OCI-LY7 (cell line): ENCODE measurements around the gene GALNT6. TPM values are rescaled to one million over a fixed set of nuclear protein-coding genes. Genes with fewer than 3 reads are reported as not detected.

Source experiments
- BruUV-seq: library from RNA; stranded (reverse); fragments of 400-500 nt; replicated peaks from 2 replicates; lab custom pipeline; 2021; lab: Mats Ljungman, UMichigan
- CTCF ChIA-PET: fragments of 300-600 bp; sonication (Branson Sonifier 250); formaldehyde crosslinking; loops from one replicate; lab custom pipeline; 2022; ENCODE audit warnings: antibody characterized with exemption; ENCODE audit not compliant: unreplicated experiment; lab: Charles Lee
- POLR2A ChIA-PET: fragments of 300-600 bp; sonication (Branson Sonifier 250); formaldehyde crosslinking; loops from one replicate; lab custom pipeline; 2022; ENCODE audit warnings: antibody characterized with exemption; lab: Charles Lee
- DNase-seq: peaks from one replicate; pipeline ENCODE4 v3.0.0-alpha.2; 2015; ENCODE audit warnings: low spot score
- H2AFZ ChIP-seq: fragments of 200-600 bp; sonication (generic), shearing (Covaris generic); 2 replicates; pipeline ENCODE4 v1.6.1; 2014; ENCODE audit warnings: mild to moderate bottlenecking, antibody characterized with exemption, low read length, moderate library complexity
- H3K27ac ChIP-seq: fragments of 200-600 bp; sonication (generic); 2 replicates; pipeline ENCODE4 v1.5.1; 2014; ENCODE audit warnings: mixed run types, low read depth, mild to moderate bottlenecking, moderate library complexity, low read length, inconsistent platforms; ENCODE audit not compliant: poor library complexity, severe bottlenecking
- H3K36me3 ChIP-seq: fragments of 200-600 bp; sonication (generic); 2 replicates; pipeline ENCODE4 v1.6.1; 2014; ENCODE audit warnings: mild to moderate bottlenecking, antibody characterized with exemption, low read length, moderate library complexity, mixed read lengths; ENCODE audit not compliant: insufficient read depth
- H3K4me1 ChIP-seq: fragments of 200-600 bp; sonication (generic); 2 replicates; pipeline ENCODE4 v1.5.1; 2014; ENCODE audit warnings: mild to moderate bottlenecking, low read length; ENCODE audit not compliant: insufficient read depth, poor library complexity, severe bottlenecking
- H3K4me2 ChIP-seq: fragments of 200-600 bp; sonication (generic); 2 replicates; pipeline ENCODE4 v1.6.1; 2014; ENCODE audit warnings: mild to moderate bottlenecking, low read length
- H3K4me3 ChIP-seq: fragments of 200-600 bp; sonication (generic); 2 replicates; pipeline ENCODE4 v1.5.1; 2014; ENCODE audit warnings: mild to moderate bottlenecking, low read depth, low read length; ENCODE audit not compliant: poor library complexity, severe bottlenecking
- H3K79me2 ChIP-seq: fragments of 200-600 bp; sonication (generic); 2 replicates; pipeline ENCODE4 v1.6.1; 2016; ENCODE audit warnings: low read depth, mild to moderate bottlenecking, low read length, moderate library complexity, mixed read lengths; ENCODE audit not compliant: insufficient read depth
- H3K9me2 ChIP-seq: fragments of 200-600 bp; sonication (generic); 2 replicates; pipeline ENCODE4 v1.6.1; 2016; ENCODE audit warnings: mild to moderate bottlenecking, low read length, mixed read lengths; ENCODE audit not compliant: insufficient read depth
- H3K9me3 ChIP-seq: fragments of 200-600 bp; sonication (generic); 2 replicates; pipeline ENCODE4 v1.6.1; 2014; ENCODE audit warnings: mild to moderate bottlenecking, mixed run types, low read length, mixed read lengths
- H4K20me1 ChIP-seq: fragments of 200-600 bp; sonication (generic); 2 replicates; pipeline ENCODE4 v1.6.1; 2014; ENCODE audit warnings: mild to moderate bottlenecking, antibody characterized with exemption, low read length, moderate library complexity, mixed read lengths; ENCODE audit not compliant: insufficient read depth
- CTCF ChIP-seq: fragments of 200-600 bp; sonication (generic); conservative IDR thresholded peaks from 2 replicates; pipeline ENCODE4 v1.5.1; 2014; ENCODE audit warnings: mild to moderate bottlenecking, antibody characterized with exemption, low read length, moderate library complexity, mixed read lengths
- EZH2phosphoT487 ChIP-seq: fragments of 200-600 bp; sonication (generic); IDR thresholded peaks from 2 replicates; pipeline ENCODE4 v1.6.1; 2018; ENCODE audit warnings: low read depth, borderline replicate concordance, mild to moderate bottlenecking, mixed run types, antibody characterized with exemption, low read length, moderate library complexity, mixed read lengths
- intact Hi-C: fragments of 100-400 bp; cut with micrococcal nuclease; formaldehyde crosslinking; loops from one replicate; pipeline ENCODE4 v1.10.0; 2022; ENCODE audit not compliant: unreplicated experiment
- total RNA-seq, 2 experiments: library from RNA; depleted of rRNA in 1 of 2; stranded (reverse); fragments of >200 nt in 1 of 2; shearing (Covaris generic) in 1 of 2; gene quantifications; 2 replicates each; pipeline ENCODE4 v1.2.3, GENCODE V29; 2014 to 2022

The GALNT6 gene
- total RNA-seq, 2 experiments from 2014 or later: 1.4 to 4.8 TPM

- no peak for TF ChIP-seq CTCF
- no peak for TF ChIP-seq EZH2phosphoT487
- H3K4me3 ChIP-seq: no peak overlapping the region
- intact Hi-C loops: no loop called here
- BruUV-seq: no TSS peak
- H3K9me2 ChIP-seq: no peaks in the 10 kb centered on the region
- CTCF ChIA-PET: no interaction called here
- no peaks in the 10 kb centered on the region for H3K9me3 ChIP-seq
- no peak overlapping the region for H2AFZ ChIP-seq
- no peak for DNase-seq
- no peaks in the 10 kb centered on the region for H3K36me3 ChIP-seq
- no peaks in the 10 kb centered on the region for H3K79me2 ChIP-seq
- no peaks in the 10 kb centered on the region for H4K20me1 ChIP-seq
- peaks cover 27% of the 10 kb centered on the region for H3K4me1 ChIP-seq
- no peak overlapping the region for H3K27ac ChIP-seq
- no peak overlapping the region for H3K4me2 ChIP-seq
- POLR2A ChIA-PET: interaction anchor here (0.6 to 0.7 kb wide), 3 partner anchors 9 to 273 kb away, joined by 3 to 6 read pairs (median 3); no protein-coding TSS in a partner anchor
Observed at GRCh38 chr12:51329742-51330141, 61.5 kb downstream of the GALNT6 start.

- BruUV-seq: no TSS peak
- no peak for DNase-seq
- H3K9me3 ChIP-seq: no peaks in the 10 kb centered on the region
- no peaks in the 10 kb centered on the region for H4K20me1 ChIP-seq
- peaks cover 37% of the 10 kb centered on the region for H3K4me1 ChIP-seq
- H3K36me3 ChIP-seq: no peaks in the 10 kb centered on the region
- no peak overlapping the region for H3K4me2 ChIP-seq
- no peak overlapping the region for H3K4me3 ChIP-seq
- H3K9me2 ChIP-seq: no peaks in the 10 kb centered on the region
- TF ChIP-seq EZH2phosphoT487 (no peak), CTCF (no peak)
- H3K27ac ChIP-seq: no peak overlapping the region
- intact Hi-C loops: no loop called here
- H2AFZ ChIP-seq: no peak overlapping the region
- ChIA-PET POLR2A (no interaction called here), CTCF (no interaction called here)
- no peaks in the 10 kb centered on the region for H3K79me2 ChIP-seq
Observed at GRCh38 chr12:51328587-51328986, 62.6 kb downstream of the GALNT6 start.

GRCh38 chr12:51326698-51327439 lies 64.3 kb downstream of the GALNT6 start:
- peaks cover 54% of the 10 kb centered on the region for H3K4me1 ChIP-seq
- H3K36me3 ChIP-seq: no peaks in the 10 kb centered on the region
- H3K9me3 ChIP-seq: no peaks in the 10 kb centered on the region
- no peaks in the 10 kb centered on the region for H3K9me2 ChIP-seq
- peak overlapping the region; percentile 34 for H3K4me3 ChIP-seq
- POLR2A ChIA-PET: interaction anchor here (0.5 to 0.7 kb wide), 8 partner anchors 13 to 402 kb away, joined by 3 to 6 read pairs (median 4); a partner anchor contains a TSS
- peak overlapping the region; percentile 66 for H3K4me2 ChIP-seq
- peak; percentile 76 for DNase-seq
- no TSS peak for BruUV-seq
- H3K27ac ChIP-seq: peak overlapping the region; percentile 4
- H4K20me1 ChIP-seq: no peaks in the 10 kb centered on the region
- intact Hi-C loops: no loop called here
- CTCF ChIA-PET: interaction anchor here (1.1 kb wide), 1 partner anchor 15 kb away, joined by 5 read pairs; no protein-coding TSS in a partner anchor
- no peak overlapping the region for H2AFZ ChIP-seq
- TF ChIP-seq EZH2phosphoT487: no peak
- no peak for TF ChIP-seq CTCF
- no peaks in the 10 kb centered on the region for H3K79me2 ChIP-seq
